Measurements from ENCODE around the gene RBM19.

The RBM19 gene

DNA sequence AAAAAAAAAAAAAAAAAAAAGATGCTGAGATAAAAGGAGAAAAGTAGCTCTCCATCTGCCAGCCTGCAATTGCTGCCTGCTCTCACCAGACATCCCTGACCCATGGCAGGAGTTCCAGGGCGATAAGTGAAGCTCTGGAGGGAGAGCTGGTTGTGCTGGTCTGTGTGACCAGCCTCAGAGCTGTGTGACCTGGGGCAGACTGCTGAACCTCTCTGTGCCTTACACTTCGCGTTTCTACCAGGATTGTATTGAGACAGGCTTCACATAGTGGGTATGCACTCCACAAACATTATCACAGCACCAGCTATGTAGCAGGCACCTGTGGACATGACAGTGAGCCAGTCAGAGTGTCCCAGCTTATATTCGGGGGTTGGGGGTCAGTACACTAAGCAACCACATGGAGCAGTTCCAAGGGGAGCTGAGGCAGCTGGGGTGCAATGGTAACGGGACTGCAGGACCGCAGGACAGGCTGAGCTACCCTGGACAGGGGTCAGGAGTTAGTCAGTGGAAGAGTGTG, 57.5 kb downstream of the RBM19 start:
- Histone ChIP-seq H2AFZ (ENCODE audit: low read length) (no peak overlapping the region), H3K9ac (ENCODE audit: low read length) (no peak overlapping the region), H3K36me3 (replicated peaks; ENCODE audit: insufficient read depth, low read length) (no peaks in the 10 kb centered on the region), H3K9me3 (replicated peaks; ENCODE audit: insufficient read depth, low read length) (no peaks in the 10 kb centered on the region), H3K9me2 (replicated peaks; ENCODE audit: insufficient read depth, low read length) (no peaks in the 10 kb centered on the region), H3K27me3 (replicated peaks; ENCODE audit: insufficient read depth, low read length) (no peaks in the 10 kb centered on the region), H3K79me2 (ENCODE audit: low read length) (no peaks in the 10 kb centered on the region), H3K27ac (ENCODE audit: low read length) (no peak overlapping the region), H4K20me1 (ENCODE audit: insufficient read depth, low read length) (no peaks in the 10 kb centered on the region), H3F3A (ENCODE audit: insufficient read depth, low read length) (no peaks in the 10 kb centered on the region), H3K4me2 (ENCODE audit: low read depth, low read length) (no peak overlapping the region), H3K4me3 (ENCODE audit: low read length) (no peak overlapping the region), H3K4me1 (ENCODE audit: low read length) (no peaks in the 10 kb centered on the region)
- DNase-seq, result no peak
- no peak for TF ChIP-seq EZH2phosphoT487 (IDR thresholded peaks at IDR 0.05; ENCODE audit: low read length)
- TF ChIP-seq, protein P1, sequence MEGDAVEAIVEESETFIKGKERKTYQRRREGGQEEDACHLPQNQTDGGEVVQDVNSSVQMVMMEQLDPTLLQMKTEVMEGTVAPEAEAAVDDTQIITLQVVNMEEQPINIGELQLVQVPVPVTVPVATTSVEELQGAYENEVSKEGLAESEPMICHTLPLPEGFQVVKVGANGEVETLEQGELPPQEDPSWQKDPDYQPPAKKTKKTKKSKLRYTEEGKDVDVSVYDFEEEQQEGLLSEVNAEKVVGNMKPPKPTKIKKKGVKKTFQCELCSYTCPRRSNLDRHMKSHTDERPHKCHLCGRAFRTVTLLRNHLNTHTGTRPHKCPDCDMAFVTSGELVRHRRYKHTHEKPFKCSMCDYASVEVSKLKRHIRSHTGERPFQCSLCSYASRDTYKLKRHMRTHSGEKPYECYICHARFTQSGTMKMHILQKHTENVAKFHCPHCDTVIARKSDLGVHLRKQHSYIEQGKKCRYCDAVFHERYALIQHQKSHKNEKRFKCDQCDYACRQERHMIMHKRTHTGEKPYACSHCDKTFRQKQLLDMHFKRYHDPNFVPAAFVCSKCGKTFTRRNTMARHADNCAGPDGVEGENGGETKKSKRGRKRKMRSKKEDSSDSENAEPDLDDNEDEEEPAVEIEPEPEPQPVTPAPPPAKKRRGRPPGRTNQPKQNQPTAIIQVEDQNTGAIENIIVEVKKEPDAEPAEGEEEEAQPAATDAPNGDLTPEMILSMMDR (IDR thresholded peaks at IDR 0.05; ENCODE audit: low read length), result no peak
- no peak for TF ChIP-seq EZH2 (optimal IDR thresholded peaks at IDR 0.05; ENCODE audit: low read depth, low read length)

DNA sequence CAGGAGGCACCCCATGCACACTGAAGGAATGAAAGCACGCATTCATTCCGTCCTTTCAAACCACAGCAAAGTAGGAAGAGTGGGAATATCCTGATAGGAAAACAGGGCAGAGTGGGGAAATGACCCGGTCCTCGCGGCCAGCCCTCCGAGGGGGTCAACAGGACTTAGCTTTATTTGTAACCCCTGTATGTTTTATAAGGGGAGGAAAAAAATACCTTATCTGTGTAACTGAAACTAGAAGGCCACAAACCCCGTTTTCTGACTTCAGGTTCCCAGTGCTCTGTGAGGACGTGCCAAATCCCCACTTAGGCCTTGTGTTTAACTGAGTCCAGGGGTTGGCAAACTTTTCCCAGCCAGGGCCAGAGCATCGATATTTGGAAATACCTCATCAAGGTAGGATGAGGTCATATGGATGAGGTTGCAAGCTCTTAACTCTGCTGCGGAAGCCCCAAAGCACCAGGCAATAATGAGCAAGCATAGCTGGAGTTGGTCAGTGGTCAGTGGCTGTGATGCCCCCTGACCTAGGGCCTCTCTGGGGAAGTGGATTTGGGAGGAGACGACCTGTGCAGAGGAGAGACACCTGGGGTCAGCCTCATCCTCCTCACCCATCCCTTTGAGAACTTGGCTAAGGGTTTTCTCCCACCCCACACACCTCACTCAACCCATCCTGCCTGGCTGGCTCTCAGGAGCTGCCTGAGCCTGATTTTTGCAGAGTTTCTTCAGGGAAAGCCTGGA, 58.5 kb downstream of the RBM19 start:
- TF ChIP-seq, protein P1 (IDR thresholded peaks at IDR 0.05; ENCODE audit: low read length), result no peak
- TF ChIP-seq EZH2 (optimal IDR thresholded peaks at IDR 0.05; ENCODE audit: low read depth, low read length) (no peak), EZH2phosphoT487 (IDR thresholded peaks at IDR 0.05; ENCODE audit: low read length) (no peak)
- Histone ChIP-seq H3K9me3 (replicated peaks; ENCODE audit: insufficient read depth, low read length) (no peaks in the 10 kb centered on the region), H2AFZ (ENCODE audit: low read length) (no peak overlapping the region), H3K27me3 (replicated peaks; ENCODE audit: insufficient read depth, low read length) (no peaks in the 10 kb centered on the region), H3K27ac (ENCODE audit: low read length) (no peak overlapping the region), H4K20me1 (ENCODE audit: insufficient read depth, low read length) (no peaks in the 10 kb centered on the region), H3K9ac (ENCODE audit: low read length) (no peak overlapping the region), H3K79me2 (ENCODE audit: low read length) (no peaks in the 10 kb centered on the region), H3K4me1 (ENCODE audit: low read length) (no peaks in the 10 kb centered on the region), H3K4me3 (ENCODE audit: low read length) (no peak overlapping the region), H3K9me2 (replicated peaks; ENCODE audit: insufficient read depth, low read length) (no peaks in the 10 kb centered on the region), H3F3A (ENCODE audit: insufficient read depth, low read length) (no peaks in the 10 kb centered on the region), H3K4me2 (ENCODE audit: low read depth, low read length) (no peak overlapping the region), H3K36me3 (replicated peaks; ENCODE audit: insufficient read depth, low read length) (no peaks in the 10 kb centered on the region)
- DNase-seq, result no peak

DNA sequence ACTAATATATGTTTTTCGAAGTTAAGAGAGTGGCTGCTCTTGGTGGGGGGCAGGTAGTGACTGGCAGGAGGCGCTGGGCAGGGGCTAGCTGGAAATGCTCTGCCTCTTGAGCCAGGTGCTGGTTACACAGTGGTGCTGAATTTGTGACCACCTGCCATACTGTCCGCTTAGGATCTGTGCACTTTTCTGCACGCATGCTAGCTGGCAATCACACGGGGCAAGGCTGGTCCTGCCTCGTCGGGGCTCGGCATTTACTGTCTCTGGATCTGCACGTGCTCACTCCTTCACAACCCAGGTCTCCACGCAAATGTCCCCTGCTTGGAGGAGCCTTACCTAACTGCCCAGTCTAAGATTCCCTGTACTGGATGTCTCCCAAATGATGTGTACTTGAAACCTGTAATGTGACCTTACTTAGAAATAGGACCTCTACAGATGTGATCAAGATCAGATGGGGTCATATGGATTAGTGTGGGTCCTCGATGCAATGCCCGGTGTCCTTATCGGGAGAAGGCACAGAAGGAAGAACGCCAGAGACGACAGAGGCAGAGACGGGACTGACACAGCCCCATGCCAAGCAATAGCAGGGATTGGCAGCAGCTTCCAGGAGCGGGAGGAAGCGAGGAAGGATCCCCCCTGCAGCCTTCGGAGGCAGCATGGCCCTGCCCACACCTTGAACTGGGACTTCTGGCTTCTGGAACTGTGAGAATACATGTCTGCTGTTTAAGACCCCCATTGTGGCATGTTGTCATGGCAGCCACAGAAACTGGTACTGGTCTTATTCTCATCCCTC, 59.5 kb downstream of the RBM19 start:
- Histone ChIP-seq H3K27me3 (replicated peaks; ENCODE audit: insufficient read depth, low read length) (no peaks in the 10 kb centered on the region), H3K4me3 (ENCODE audit: low read length) (no peak overlapping the region), H3K9ac (ENCODE audit: low read length) (no peak overlapping the region), H2AFZ (ENCODE audit: low read length) (no peak overlapping the region), H4K20me1 (ENCODE audit: insufficient read depth, low read length) (no peaks in the 10 kb centered on the region), H3K4me2 (ENCODE audit: low read depth, low read length) (no peak overlapping the region), H3K36me3 (replicated peaks; ENCODE audit: insufficient read depth, low read length) (no peaks in the 10 kb centered on the region), H3F3A (ENCODE audit: insufficient read depth, low read length) (no peaks in the 10 kb centered on the region), H3K79me2 (ENCODE audit: low read length) (no peaks in the 10 kb centered on the region), H3K4me1 (ENCODE audit: low read length) (no peaks in the 10 kb centered on the region), H3K9me2 (replicated peaks; ENCODE audit: insufficient read depth, low read length) (no peaks in the 10 kb centered on the region), H3K9me3 (replicated peaks; ENCODE audit: insufficient read depth, low read length) (no peaks in the 10 kb centered on the region), H3K27ac (ENCODE audit: low read length) (no peak overlapping the region)
- TF ChIP-seq, protein P1 (IDR thresholded peaks at IDR 0.05; ENCODE audit: low read length), result no peak
- TF ChIP-seq EZH2 (optimal IDR thresholded peaks at IDR 0.05; ENCODE audit: low read depth, low read length), result no peak
- no peak for TF ChIP-seq EZH2phosphoT487 (IDR thresholded peaks at IDR 0.05; ENCODE audit: low read length)
- no peak for DNase-seq
